ENCODE measurements around the gene JAK1. TPM values are rescaled to one million over a fixed set of nuclear protein-coding genes. Genes with fewer than 3 reads are reported as not detected.

The JAK1 gene
- total and polyA plus RNA-seq, 2 of the 8 experiments (the other 6 are each of a cell fraction or from before 2014, with no cell fraction given): 7.8 to 24.5 TPM

GRCh38 chr1:64866689-64867088 lies 99.7 kb downstream of the JAK1 start:
- Histone ChIP-seq H3K79me1 (ENCODE audit: low read depth, low read length) (no peaks in the 10 kb centered on the region), H3K4me3 (ENCODE audit: extremely low read depth in 1 of 4, insufficient read depth in 2 of 4, low read depth in 3 of 4, low read length in 4 of 4) (no peak overlapping the region), H2BK15ac (ENCODE audit: low read length) (no peak overlapping the region), H3K79me2 (ENCODE audit: control insufficient read depth in 1 of 2, insufficient read depth in 2 of 2, low read length in 2 of 2) (no peaks in the 10 kb centered on the region), H3K23me2 (ENCODE audit: low read depth, low read length) (no peaks in the 10 kb centered on the region), H3K9me3 (ENCODE audit: insufficient read depth in 2 of 2, low read depth in 1 of 2, low read length in 1 of 2) (no peaks in the 10 kb centered on the region), H2BK120ac (replicated peaks; ENCODE audit: low read depth, low read length) (no peak overlapping the region), H2AFZ (ENCODE audit: low read length) (no peak overlapping the region), H4K91ac (replicated peaks; ENCODE audit: insufficient read length, low read length) (no peak overlapping the region), H3K56ac (replicated peaks; ENCODE audit: insufficient read length, low read depth, low read length) (no peak overlapping the region), H3K9ac (replicated peaks in 1 of 4; ENCODE audit: extremely low read depth in 1 of 4, low read depth in 3 of 4, low read length in 3 of 4) (no peak overlapping the region), H3K4ac (replicated peaks; ENCODE audit: insufficient read length, low read depth, low read length) (no peak overlapping the region), H4K8ac (ENCODE audit: extremely low read depth, insufficient read depth, low read length) (no peak overlapping the region), H2BK5ac (ENCODE audit: low read depth, low read length) (no peak overlapping the region), H2BK12ac (ENCODE audit: low read depth, low read length) (no peak overlapping the region), H3K27ac (ENCODE audit: low read depth, low read length) (no peak overlapping the region), H4K5ac (ENCODE audit: insufficient read length, low read depth, low read length) (no peak overlapping the region), H3K23ac (ENCODE audit: insufficient read length) (no peak overlapping the region), H4K20me1 (replicated peaks in 1 of 2; ENCODE audit: control insufficient read depth in 1 of 2, insufficient read depth in 2 of 2, low read length in 2 of 2) (no peaks in the 10 kb centered on the region), H3K36me3 (ENCODE audit: control insufficient read depth in 2 of 4, insufficient read depth in 4 of 4, low read length in 3 of 4) (no peaks in the 10 kb centered on the region), H3K27me3 (replicated peaks in 1 of 4; ENCODE audit: control insufficient read depth in 3 of 4, extremely low read depth in 1 of 4, insufficient read depth in 3 of 4, low read length in 3 of 4) (no peaks in the 10 kb centered on the region), H3K4me2 (ENCODE audit: insufficient read depth in 1 of 2, low read depth in 2 of 2, low read length in 2 of 2) (no peak overlapping the region), H3K18ac (ENCODE audit: extremely low read depth, low read length) (no peak overlapping the region), H3K4me1 (replicated peaks in 1 of 4; ENCODE audit: control insufficient read depth in 3 of 4, insufficient read depth in 4 of 4, low read length in 3 of 4) (peaks cover 0 to 2% (median under 1%) of the 10 kb centered on the region in 4 experiments; a peak in 1 of 7 replicates), H2AK5ac (ENCODE audit: low read depth, low read length) (no peak overlapping the region), H3K14ac (ENCODE audit: insufficient read length) (no peak overlapping the region), H2BK20ac (ENCODE audit: low read length) (no peak overlapping the region)
- ChIA-PET CTCF (ENCODE audit: partially characterized antibody) (interaction anchor here (0.9 kb wide), 1 partner anchor 208 kb away, joined by 3 read pairs; no protein-coding TSS in a partner anchor), POLR2A (ENCODE audit: partially characterized antibody) (no interaction called here)
- FAIRE-seq (no peak), DNase-seq (ENCODE audit: low read depth in 1 of 2, low spot score in 2 of 2) (no peak)
- WGBS, 2 experiments (ENCODE audit: extremely low coverage in 1 of 2, insufficient coverage in 1 of 2, insufficient read length in 1 of 2, insufficient replicate concordance in 2 of 2, low coverage in 1 of 2, low lambda C conversion rate in 2 of 2, missing lambda C conversion rate in 1 of 2): 95% methylated on average over 10 of the region's 10 CpGs; no CpG with 5 or more reads in 1 of the 2 experiments
- TF ChIP-seq USF2 (IDR thresholded peaks at IDR 0.05; ENCODE audit: low read length): no peak
- TF ChIP-seq RFX5 (IDR thresholded peaks at IDR 0.05; ENCODE audit: borderline replicate concordance, low read depth, low read length): no peak
- no peak for TF ChIP-seq CTCF (IDR thresholded peaks at IDR 0.05; ENCODE audit: control extremely low read depth in 1 of 3, insufficient read depth in 1 of 3, low read depth in 1 of 3, low read length in 3 of 3)
- TF ChIP-seq HDAC6 (IDR thresholded peaks at IDR 0.05; ENCODE audit: low read depth, low read length): no peak
- TF ChIP-seq HDAC2 (IDR thresholded peaks at IDR 0.05; ENCODE audit: borderline replicate concordance in 1 of 2, low read depth in 2 of 2, low read length in 2 of 2): no peak
- no peak for TF ChIP-seq CTBP2 (IDR thresholded peaks at IDR 0.05; ENCODE audit: borderline replicate concordance, insufficient read depth, insufficient read length, low read length)
- TF ChIP-seq, protein P1, sequence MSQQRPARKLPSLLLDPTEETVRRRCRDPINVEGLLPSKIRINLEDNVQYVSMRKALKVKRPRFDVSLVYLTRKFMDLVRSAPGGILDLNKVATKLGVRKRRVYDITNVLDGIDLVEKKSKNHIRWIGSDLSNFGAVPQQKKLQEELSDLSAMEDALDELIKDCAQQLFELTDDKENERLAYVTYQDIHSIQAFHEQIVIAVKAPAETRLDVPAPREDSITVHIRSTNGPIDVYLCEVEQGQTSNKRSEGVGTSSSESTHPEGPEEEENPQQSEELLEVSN (IDR thresholded peaks at IDR 0.05): no peak
- TF ChIP-seq RBBP5 (IDR thresholded peaks at IDR 0.05; ENCODE audit: borderline replicate concordance, low read depth, low read length): no peak
- no peak for TF ChIP-seq CBX8 (IDR thresholded peaks at IDR 0.05; ENCODE audit: borderline replicate concordance, low read depth, low read length)

All from H1 (cell line).